Motor neuron (in vitro differentiated cells): ENCODE data around the gene DHRS2. TPM values are rescaled to one million over a fixed set of nuclear protein-coding genes. Genes with fewer than 3 reads are reported as not detected.

ENCODE experiments used
- total RNA-seq, 8 experiments: library from RNA; unstranded; fragments of 300-600 nt; gene quantifications; 2 replicates each; pipeline versions ENCODE4 v1.2.3 to v1.2.4, GENCODE V29; 2022

DHRS2 gene
- total RNA-seq, 8 experiments from 2014 or later, result 0.27 to 43.1 (median 1.1) TPM

Other genes starting within 250 kb of the DHRS2 start
- under 1 TPM in 5 of 8 experiments, not detected in 3; 0.05 to 0.47 (median 0.14) TPM for gene MYH6, start 228.1 kb upstream of the DHRS2 start, total RNA-seq
- gene MYH7, start 200.7 kb upstream of the DHRS2 start, total RNA-seq, result under 1 TPM in 7 of 8 experiments, not detected in 1; 0.04 to 0.93 (median 0.14) TPM
- gene NGDN, start 166.7 kb upstream of the DHRS2 start, total RNA-seq, result 10 to 100 TPM; 38.1 to 67.6 (median 56.4) TPM
- 1 to 10 TPM; 2.3 to 7.9 (median 4.7) TPM for gene ZFHX2, start 84.6 kb upstream of the DHRS2 start, total RNA-seq
- gene THTPA, start 80.1 kb upstream of the DHRS2 start, total RNA-seq, result 10 to 100 TPM; 10.4 to 30.8 (median 14.9) TPM
- gene AP1G2, start 68.6 kb upstream of the DHRS2 start, total RNA-seq, result 100 to 1,000 TPM in 1 of 8 experiments, 10 to 100 TPM in 6, 1 to 10 TPM in 1; 7.5 to 125 (median 25.5) TPM
- 10 to 100 TPM in 7 of 8 experiments, 1 to 10 TPM in 1; 1.6 to 41.5 (median 21.9) TPM for gene JPH4, start 57.6 kb upstream of the DHRS2 start, total RNA-seq